SU-DHL-6 (cell line): ENCODE measurements around the gene CBX7.

Source experiments
- CTCF ChIP-seq: fragments of 200-600 bp; sonication (generic); IDR thresholded peaks from one replicate; pipeline ENCODE4 v1.5.1; 2017; ENCODE audit warnings: antibody characterized with exemption, mild to moderate bottlenecking, low read length, moderate library complexity; ENCODE audit not compliant: insufficient read depth, poor library complexity, severe bottlenecking
- EZH2phosphoT487 ChIP-seq: fragments of 200-600 bp; sonication (generic), shearing (Covaris generic); conservative IDR thresholded peaks from 2 replicates; pipeline ENCODE4 v1.6.1; 2018; ENCODE audit warnings: mild to moderate bottlenecking, antibody characterized with exemption, low read length, moderate library complexity, mixed read lengths

GRCh38 chr22:39084666-39085065, 67.8 kb downstream of the CBX7 start:
- TF ChIP-seq CTCF (no peak), EZH2phosphoT487 (no peak)
